Hematopoietic multipotent progenitor cell treated with erythropoietin and hydrocortisone succinate and interleukin-3 and kit ligand, for 4 days (in vitro differentiated cells): ENCODE measurements around the gene PSMB8.

Experiments
- DNase-seq: peaks from one replicate; pipeline ENCODE4 v3.0.0-alpha.2; 2015

PSMB8 gene

GRCh38 chr6:32855467-32856174, 11.8 kb upstream of the PSMB8 start:
- DNase-seq = no peak

GRCh38 chr6:32854376-32855178, 10.7 kb upstream of the PSMB8 start:
- DNase-seq = peak; percentile 67

GRCh38 chr6:32853541-32854375, 9.9 kb upstream of the PSMB8 start, which contains the start of the genes PSMB9 and TAP1:
Gene PSMB9 (plus strand): TSS chr6:32854192. CDS start chr6:32854230, 38 bp downstream.
Gene TAP1 (minus strand): TSS chr6:32853704. CDS start chr6:32853636, 68 bp downstream.
- peak; percentile 96 for DNase-seq

GRCh38 chr6:32852844-32853540, 9.1 kb upstream of the PSMB8 start:
- peak; percentile 65 for DNase-seq

- DNase-seq = no peak
Observed at GRCh38 chr6:32852018-32852843, 8.4 kb upstream of the PSMB8 start.

GRCh38 chr6:32851025-32851424, 7.2 kb upstream of the PSMB8 start:
- DNase-seq = no peak

- no peak for DNase-seq
Observed at GRCh38 chr6:32849126-32849525, 5.3 kb upstream of the PSMB8 start.

- DNase-seq = no peak
Observed at GRCh38 chr6:32847795-32848194, 3.9 kb upstream of the PSMB8 start.

- DNase-seq = no peak
Observed at GRCh38 chr6:32847004-32847403, 3.2 kb upstream of the PSMB8 start.

GRCh38 chr6:32845384-32845884, 1.6 kb upstream of the PSMB8 start:
- peak; percentile 67 for DNase-seq

GRCh38 chr6:32844839-32845383, 1.1 kb upstream of the PSMB8 start:
- no peak for DNase-seq

GRCh38 chr6:32843331-32843978, 392 bp downstream of the PSMB8 start:
- DNase-seq = peak; percentile 31

GRCh38 chr6:32842690-32843089, 1.2 kb downstream of the PSMB8 start:
- DNase-seq = peak; percentile 34

- no peak for DNase-seq
Observed at GRCh38 chr6:32842021-32842650, 1.7 kb downstream of the PSMB8 start.

- peak; percentile 75 for DNase-seq
Observed at GRCh38 chr6:32840604-32841246, 3.1 kb downstream of the PSMB8 start.

GRCh38 chr6:32839356-32839755, 4.5 kb downstream of the PSMB8 start:
- no peak for DNase-seq

GRCh38 chr6:32838114-32838958, 5.5 kb downstream of the PSMB8 start, which contains the start of gene TAP2:
Gene TAP2 (minus strand): TSS chr6:32838739. CDS start chr6:32838233, 506 bp downstream.
- DNase-seq = peak; percentile 97

GRCh38 chr6:32837651-32838113, 6.2 kb downstream of the PSMB8 start:
- no peak for DNase-seq
